HuH-7 (cell line): ENCODE results near the gene DNAH6.

Experiments
- DNase-seq: peaks from one replicate; pipeline ENCODE4 v3.0.0; 2011; ENCODE audit warnings: low spot score

DNAH6 gene

GRCh38 chr2:84629550-84629949, 113.3 kb downstream of the DNAH6 start:
- no peak for DNase-seq

GRCh38 chr2:84631047-84631446, 114.7 kb downstream of the DNAH6 start:
- peak; percentile 38 for DNase-seq

- DNase-seq = no peak
Observed at GRCh38 chr2:84631985-84632384, 115.7 kb downstream of the DNAH6 start.

- DNase-seq = no peak
Observed at GRCh38 chr2:84636080-84636971, 120.0 kb downstream of the DNAH6 start.

- no peak for DNase-seq
Observed at GRCh38 chr2:84639751-84640150, 123.5 kb downstream of the DNAH6 start.

- no peak for DNase-seq
Observed at GRCh38 chr2:84640411-84640810, 124.1 kb downstream of the DNAH6 start.

- DNase-seq = no peak
Observed at GRCh38 chr2:84641021-84641420, 124.7 kb downstream of the DNAH6 start.

GRCh38 chr2:84643991-84644390, 127.7 kb downstream of the DNAH6 start:
- no peak for DNase-seq

- DNase-seq = no peak
Observed at GRCh38 chr2:84646514-84646913, 130.2 kb downstream of the DNAH6 start.

- no peak for DNase-seq
Observed at GRCh38 chr2:84647267-84647666, 131.0 kb downstream of the DNAH6 start.

- DNase-seq = no peak
Observed at GRCh38 chr2:84649058-84649457, 132.8 kb downstream of the DNAH6 start.

GRCh38 chr2:84649487-84650142, 133.3 kb downstream of the DNAH6 start:
- DNase-seq = no peak

- DNase-seq = no peak
Observed at GRCh38 chr2:84652431-84652830, 136.1 kb downstream of the DNAH6 start.

GRCh38 chr2:84653302-84653701, 137.0 kb downstream of the DNAH6 start:
- DNase-seq = no peak

- no peak for DNase-seq
Observed at GRCh38 chr2:84654414-84654813, 138.1 kb downstream of the DNAH6 start.

- DNase-seq = no peak
Observed at GRCh38 chr2:84669122-84669521, 152.8 kb downstream of the DNAH6 start.

- DNase-seq = no peak
Observed at GRCh38 chr2:84674099-84674498, 157.8 kb downstream of the DNAH6 start.

GRCh38 chr2:84674586-84674985, 158.3 kb downstream of the DNAH6 start:
- no peak for DNase-seq

- DNase-seq = no peak
Observed at GRCh38 chr2:84676295-84676694, 160.0 kb downstream of the DNAH6 start.

- no peak for DNase-seq
Observed at GRCh38 chr2:84678214-84678613, 161.9 kb downstream of the DNAH6 start.

- DNase-seq = no peak
Observed at GRCh38 chr2:84686783-84687476, 170.6 kb downstream of the DNAH6 start.

GRCh38 chr2:84687498-84688149, 171.3 kb downstream of the DNAH6 start:
- DNase-seq = no peak
